HTERT RPE-1 (cell line): ENCODE measurements around the gene CHST15.

ENCODE experiments used
- in situ Hi-C: fragments of 300-500 bp; cut with MboI; formaldehyde crosslinking; loops from 4 replicates; pipeline ENCODE4 v1.14.3; 2020; ENCODE audit warnings: low sequenced_read_pairs

Gene CHST15

DNA sequence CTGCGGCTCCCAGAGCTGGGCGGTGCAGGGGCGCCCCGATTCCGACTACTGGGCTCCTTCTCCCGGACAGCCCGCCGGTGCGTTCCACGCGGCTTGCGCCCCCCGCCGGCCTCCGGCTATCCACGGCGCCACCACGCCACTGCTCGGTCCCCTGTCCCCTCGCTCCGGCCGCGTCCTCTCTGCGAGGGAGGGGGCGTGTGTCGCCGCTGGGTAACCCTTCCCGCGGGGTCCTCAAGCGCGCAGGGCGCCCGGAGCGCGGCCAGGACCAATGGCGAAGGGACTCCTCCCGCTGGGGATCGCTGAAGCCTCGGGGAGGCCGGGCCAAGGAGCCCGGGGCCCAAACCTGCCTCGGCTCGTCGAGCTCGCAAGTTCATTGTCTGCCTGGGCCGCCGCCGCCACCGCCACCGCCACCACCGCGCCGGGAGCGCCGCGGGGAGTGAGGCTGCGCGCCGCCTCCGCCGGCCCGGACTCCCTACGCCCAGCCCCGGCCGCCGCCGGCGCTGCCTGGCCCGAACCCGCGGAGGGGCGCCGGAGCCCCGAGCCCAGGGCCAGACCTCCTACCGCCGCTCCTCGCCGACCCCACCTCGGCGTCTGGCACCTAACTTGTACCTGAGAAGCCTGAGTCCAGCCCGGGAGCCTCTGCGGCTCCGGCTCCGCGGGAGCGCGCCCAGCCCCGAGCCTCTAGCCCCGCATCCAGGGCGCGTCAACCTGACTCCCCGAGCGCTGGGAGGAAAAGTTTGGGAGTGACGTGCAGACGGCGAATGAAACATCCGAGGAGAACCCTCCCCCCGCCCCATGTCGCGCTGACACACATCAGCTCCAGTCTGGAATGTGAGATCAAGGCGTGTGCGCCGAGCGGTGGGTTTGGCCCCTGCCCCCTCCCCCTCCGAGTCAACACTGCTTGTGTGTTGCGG is at the start of gene CHST15:
CHST15 (minus strand) TSS at position 739 of the 914 bp plus-strand sequence. CDS start 47,386 bp downstream, outside the sequence.
- in situ Hi-C loops, result no loop called here

DNA sequence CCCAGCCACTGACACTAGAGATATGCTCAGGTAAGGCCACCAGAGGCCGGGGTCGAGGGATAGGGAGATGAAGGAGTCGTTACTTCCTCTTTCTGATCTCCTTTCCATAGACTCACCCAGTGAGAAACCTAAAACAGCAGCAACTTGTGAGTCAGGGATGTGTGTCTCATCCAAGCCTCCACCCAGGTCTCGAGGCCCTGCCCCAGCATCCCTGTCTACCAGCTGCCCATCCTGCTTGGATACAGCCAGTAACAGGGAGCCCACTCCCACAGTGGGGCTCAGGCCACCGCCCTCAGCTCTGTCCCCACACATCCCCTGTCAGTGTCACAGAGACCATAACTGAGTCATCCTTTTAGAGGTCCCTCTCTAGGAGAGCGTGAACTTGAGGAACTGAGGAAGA is 49.6 kb upstream of the CHST15 start:
- in situ Hi-C loops, result no loop called here

- in situ Hi-C loops, result no loop called here
Measured at GRCh38 chr10:124142006-124142739, 48.8 kb upstream of the CHST15 start.

- in situ Hi-C loops, result no loop called here
Measured at GRCh38 chr10:124138883-124139348, 45.5 kb upstream of the CHST15 start.

GRCh38 chr10:124138195-124138882 is 44.9 kb upstream of the CHST15 start:
- in situ Hi-C loops, result no loop called here

GRCh38 chr10:124134251-124134893 is 41.0 kb upstream of the CHST15 start:
- in situ Hi-C loops, result no loop called here

GRCh38 chr10:124132876-124133275 is 39.5 kb upstream of the CHST15 start:
- in situ Hi-C loops, result no loop called here

GRCh38 chr10:124132306-124132705 is 38.9 kb upstream of the CHST15 start:
- in situ Hi-C loops, result no loop called here

- in situ Hi-C loops, result no loop called here
Measured at GRCh38 chr10:124131172-124131571, 37.8 kb upstream of the CHST15 start.

DNA sequence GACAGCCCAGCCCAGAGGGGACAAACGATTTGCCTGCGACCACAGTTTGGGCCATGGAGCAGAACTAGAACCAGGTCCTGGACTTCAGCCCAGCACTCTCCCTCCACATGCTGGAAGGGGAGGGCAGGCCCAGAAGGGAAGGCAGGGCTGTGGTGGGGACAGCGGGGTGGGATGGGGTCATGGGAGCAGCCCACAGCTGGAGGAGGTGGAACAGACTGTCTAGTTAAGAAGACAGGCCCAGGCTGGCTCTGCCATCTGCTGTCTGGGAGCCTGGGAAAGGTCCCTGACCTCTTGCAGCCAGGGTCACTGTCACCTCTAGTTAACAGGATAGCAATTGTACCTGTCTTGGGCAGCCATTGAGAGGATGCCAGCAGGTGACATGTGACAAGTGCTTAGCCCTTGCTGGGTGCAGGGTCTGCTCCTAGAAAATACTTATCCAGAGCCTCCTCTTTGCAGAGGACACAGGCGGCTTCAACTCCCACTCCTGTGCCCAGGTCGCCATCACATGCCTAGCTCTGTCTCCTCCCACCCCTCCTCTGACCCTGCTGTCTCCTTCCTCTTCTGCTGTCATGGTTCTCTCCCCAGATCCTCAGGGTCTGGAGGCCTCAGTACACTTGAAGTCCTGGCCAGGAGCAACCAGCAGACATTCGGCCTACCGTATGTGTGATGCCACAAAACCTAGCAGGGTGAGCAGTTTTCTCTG is 37.0 kb upstream of the CHST15 start:
- in situ Hi-C loops, result no loop called here

DNA sequence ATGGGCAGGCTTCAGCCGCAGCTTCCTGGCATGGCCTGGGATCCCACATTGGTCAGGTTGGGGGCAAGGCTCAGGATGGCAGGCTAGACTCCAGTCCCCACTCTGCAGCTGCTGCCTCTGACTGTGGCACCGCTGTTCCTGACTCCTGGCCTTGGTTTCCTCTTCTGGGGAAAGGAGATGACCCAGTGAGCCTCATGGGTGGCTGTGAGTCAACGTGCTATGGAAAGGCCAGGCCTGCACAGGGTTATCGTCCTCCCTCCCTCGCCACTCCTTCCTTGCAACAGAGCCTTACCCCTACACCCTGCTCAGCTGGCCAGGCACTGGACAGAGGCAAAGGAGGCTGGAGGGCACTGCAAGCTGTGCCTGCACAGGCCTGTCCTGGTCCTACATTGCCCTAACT is 36.1 kb upstream of the CHST15 start:
- in situ Hi-C loops, result no loop called here

GRCh38 chr10:124128811-124129145 is 35.4 kb upstream of the CHST15 start:
- in situ Hi-C loops, result no loop called here

GRCh38 chr10:124127965-124128810 is 34.8 kb upstream of the CHST15 start:
- in situ Hi-C loops, result no loop called here

DNA sequence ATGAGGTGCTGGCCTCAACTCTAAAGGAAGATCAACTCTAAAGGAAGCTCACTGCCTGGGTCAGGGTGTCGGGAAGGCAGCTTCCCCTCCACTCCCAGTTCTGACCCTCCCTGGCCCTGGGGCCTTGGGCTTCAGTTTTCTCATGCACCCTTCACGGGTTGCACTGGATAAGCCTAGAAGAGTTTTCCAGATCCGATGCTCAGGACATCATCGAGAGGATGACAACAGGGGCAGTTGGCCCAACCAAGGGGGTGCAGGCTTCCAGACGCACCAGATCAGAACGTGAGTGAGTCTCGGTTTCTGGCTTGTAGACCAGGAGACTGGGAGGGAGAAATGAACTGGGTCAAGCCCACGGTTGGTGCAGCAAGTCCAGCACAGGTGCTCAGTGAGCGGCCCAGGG is 34.2 kb upstream of the CHST15 start:
- in situ Hi-C loops, result no loop called here

DNA sequence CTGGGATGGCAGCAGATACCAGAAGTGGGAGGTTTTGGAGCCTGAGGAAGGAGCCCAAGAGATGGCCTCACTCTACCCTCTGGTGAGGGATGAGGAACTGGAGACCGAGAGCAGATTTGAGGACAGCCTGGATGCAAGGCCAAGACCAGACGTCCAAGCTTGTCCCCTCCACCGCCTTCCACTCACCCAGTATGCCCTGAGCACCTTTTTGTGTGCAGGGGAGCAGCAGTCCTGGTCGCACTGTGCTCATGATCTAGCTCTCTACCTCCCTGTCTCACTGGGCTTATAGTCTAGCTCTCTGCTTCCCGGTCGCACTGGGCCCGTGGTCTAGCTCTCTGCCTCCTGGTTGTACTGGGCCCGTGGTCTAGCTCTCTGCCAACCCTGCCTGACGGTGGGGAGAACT is 33.6 kb upstream of the CHST15 start:
- in situ Hi-C loops, result no loop called here

DNA sequence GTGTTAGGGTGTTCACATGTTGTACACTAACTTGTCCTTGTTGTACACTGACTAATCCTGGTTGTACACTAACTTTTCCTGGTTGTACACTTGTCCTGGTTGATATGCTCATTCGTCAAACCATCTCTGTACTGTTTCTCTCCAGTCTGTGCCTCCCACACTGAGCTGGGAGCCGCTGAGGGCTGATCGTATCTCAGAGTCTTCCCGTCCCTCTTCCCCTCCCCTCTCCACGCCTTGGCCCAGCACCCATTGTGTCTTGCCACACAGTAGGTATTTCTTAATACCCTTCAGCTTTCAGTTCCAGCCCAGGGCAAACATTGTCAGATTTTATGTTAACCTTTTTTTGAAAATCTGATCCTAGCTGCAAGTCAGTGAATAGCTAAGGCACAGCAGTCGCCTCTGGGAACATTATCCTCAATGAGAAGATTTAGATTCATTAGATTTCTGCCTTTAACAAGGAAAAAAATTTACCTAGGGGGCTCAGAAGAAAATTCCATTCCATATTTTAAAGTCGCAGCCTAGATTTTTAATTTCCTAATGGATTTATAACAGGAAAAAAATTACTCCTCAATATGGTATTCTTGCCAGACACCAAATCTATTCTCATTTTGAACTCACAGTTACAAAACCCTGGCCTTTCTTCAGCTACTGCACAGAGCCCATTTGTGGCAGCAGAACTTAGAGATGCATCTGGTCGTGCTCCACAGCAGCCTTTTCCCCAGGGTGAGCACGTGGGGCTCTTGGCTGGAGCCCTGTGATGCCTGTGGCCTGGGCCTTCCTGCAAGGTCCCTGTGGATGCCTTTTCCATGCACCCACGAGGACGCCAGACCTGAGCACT is 33.0 kb upstream of the CHST15 start:
- in situ Hi-C loops, result no loop called here

GRCh38 chr10:124125305-124126116 is 32.1 kb upstream of the CHST15 start:
- in situ Hi-C loops, result no loop called here

- in situ Hi-C loops, result no loop called here
Measured at GRCh38 chr10:124124769-124125161, 31.4 kb upstream of the CHST15 start.
